Neural progenitor cell (in vitro differentiated cells): Measurements from ENCODE around the gene ZBTB4. TPM values are rescaled to one million over a fixed set of nuclear protein-coding genes. Genes with fewer than 3 reads are reported as not detected.
"Not testable (repeated sequence)": the region's sequence is repeated elsewhere in the genome, so short reads cannot be mapped to it uniquely, and the experiment has no call there.

Experiments
- DNase-seq: peaks from one replicate; pipeline ENCODE4 v3.0.0-alpha.2; 2016; ENCODE audit warnings: low spot score
- H2AFZ ChIP-seq: fragments of 200-600 bp; sonication (generic); replicated peaks from 2 replicates; pipeline ENCODE4 v1.6.1; 2016; ENCODE audit warnings: antibody characterized with exemption
- H3F3A ChIP-seq: fragments of 200-600 bp; sonication (generic); 2 replicates; pipeline ENCODE4 v1.6.1; 2016; ENCODE audit warnings: antibody characterized with exemption, low read depth
- H3K27ac ChIP-seq: fragments of 200-600 bp; sonication (generic); 2 replicates; pipeline ENCODE4 v1.5.1; 2016; ENCODE audit warnings: mild to moderate bottlenecking
- H3K27me3 ChIP-seq: fragments of 200-600 bp; sonication (generic); 2 replicates; pipeline ENCODE4 v1.6.1; 2016; ENCODE audit warnings: mild to moderate bottlenecking, moderate library complexity
- H3K36me3 ChIP-seq: fragments of 200-600 bp; sonication (generic); 2 replicates; pipeline ENCODE4 v1.5.1; 2016
- H3K4me1 ChIP-seq: fragments of 200-600 bp; sonication (generic); 2 replicates; pipeline ENCODE4 v1.6.1; 2016; ENCODE audit warnings: mixed run types
- H3K4me2 ChIP-seq: fragments of 200-600 bp; sonication (generic); 2 replicates; pipeline ENCODE4 v1.6.1; 2016
- H3K4me3 ChIP-seq: fragments of 200-600 bp; sonication (generic); 2 replicates; pipeline ENCODE4 v1.5.1; 2016
- H3K79me2 ChIP-seq: fragments of 200-600 bp; sonication (generic); 2 replicates; pipeline ENCODE4 v1.6.1; 2016; ENCODE audit warnings: low read depth
- H3K9ac ChIP-seq: fragments of 200-600 bp; sonication (generic); 2 replicates; pipeline ENCODE4 v1.6.1; 2016
- H3K9me3 ChIP-seq: fragments of 200-600 bp; sonication (generic); 2 replicates; pipeline ENCODE4 v1.5.1; 2016; ENCODE audit warnings: low read depth
- H4K20me1 ChIP-seq: fragments of 200-600 bp; sonication (generic); 2 replicates; pipeline ENCODE4 v1.6.1; 2016; ENCODE audit warnings: low read depth
- H3K27ac Mint-ChIP-seq: 3 replicates; pipeline ENCODE4 v1.8.0; 2021; ENCODE audit warnings: mixed read lengths
- H3K27me3 Mint-ChIP-seq: 2 replicates; pipeline ENCODE4 v1.8.0; 2022; ENCODE audit warnings: low read depth, mild to moderate bottlenecking, inconsistent platforms, moderate library complexity, mixed read lengths; ENCODE audit not compliant: insufficient read depth
- H3K36me3 Mint-ChIP-seq: 3 replicates; pipeline ENCODE4 v1.8.0; 2021; ENCODE audit warnings: mixed read lengths
- H3K4me1 Mint-ChIP-seq: 3 replicates; pipeline ENCODE4 v1.8.0; 2021; ENCODE audit warnings: mixed read lengths
- H3K4me3 Mint-ChIP-seq: 3 replicates; pipeline ENCODE4 v1.8.0; 2021; ENCODE audit warnings: mild to moderate bottlenecking, moderate library complexity, mixed read lengths
- H3K9me3 Mint-ChIP-seq: 3 replicates; pipeline ENCODE4 v1.8.0; 2020; ENCODE audit warnings: mixed read lengths
- EZH2 ChIP-seq: fragments of 200-600 bp; sonication (generic); IDR thresholded peaks from 2 replicates; pipeline ENCODE4 v1.6.1; 2017; ENCODE audit warnings: antibody characterized with exemption, mild to moderate bottlenecking, moderate library complexity
- EZH2phosphoT487 ChIP-seq: fragments of 200-600 bp; sonication (generic); IDR thresholded peaks from 2 replicates; pipeline ENCODE4 v1.6.1; 2017; ENCODE audit warnings: antibody characterized with exemption
- total RNA-seq: library from RNA; depleted of rRNA; stranded (reverse); fragments of >200 nt; gene quantifications from 2 replicates; pipeline ENCODE4 v1.2.3, GENCODE V29; 2015; ENCODE audit warnings: low replicate concordance
- TF ChIP-seq, protein P1 (sequence below): fragments of 200-600 bp; sonication (generic); IDR thresholded peaks from 2 replicates; pipeline ENCODE4 v1.5.1; 2017; ENCODE audit warnings: antibody characterized with exemption, mild to moderate bottlenecking

ZBTB4 gene
- total RNA-seq, 1 donor from 2014 or later = 5.4 TPM

DNA sequence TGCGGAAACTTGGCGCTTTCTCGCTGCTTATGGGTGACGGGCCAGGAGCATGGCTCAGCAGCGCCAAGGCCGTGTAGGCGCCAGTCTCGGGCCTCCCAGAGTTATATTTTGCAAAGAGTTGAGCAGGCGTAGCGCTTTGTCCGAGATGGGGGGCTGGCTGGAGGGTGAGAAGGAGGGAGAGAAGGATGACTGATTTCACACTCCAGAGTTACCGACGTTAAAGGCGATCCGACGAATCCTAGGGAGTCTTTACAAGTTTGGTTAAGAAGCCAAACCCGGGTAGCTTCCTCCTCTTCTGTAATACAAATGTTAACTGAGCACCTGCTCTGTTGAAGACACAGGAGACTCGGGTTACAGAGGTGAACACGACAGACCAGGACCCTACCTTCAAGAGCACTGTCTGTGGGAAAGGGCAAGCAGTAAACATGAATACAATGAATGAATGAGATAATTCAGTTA lies 5.5 kb upstream of the ZBTB4 start:
- H3K36me3 ChIP-seq = no peaks in the 10 kb centered on the region
- peaks cover 68% of the 10 kb centered on the region for H3K4me1 Mint-ChIP-seq
- H3K9ac ChIP-seq = peak overlapping the region; percentile 8
- peaks cover 28% of the 10 kb centered on the region for H3K4me1 ChIP-seq
- H3F3A ChIP-seq = peaks cover 28% of the 10 kb centered on the region
- no peak overlapping the region for H3K27ac ChIP-seq
- no peaks in the 10 kb centered on the region for H3K9me3 Mint-ChIP-seq
- H3K4me3 Mint-ChIP-seq = peak overlapping the region; percentile 96
- TF ChIP-seq, protein P1, sequence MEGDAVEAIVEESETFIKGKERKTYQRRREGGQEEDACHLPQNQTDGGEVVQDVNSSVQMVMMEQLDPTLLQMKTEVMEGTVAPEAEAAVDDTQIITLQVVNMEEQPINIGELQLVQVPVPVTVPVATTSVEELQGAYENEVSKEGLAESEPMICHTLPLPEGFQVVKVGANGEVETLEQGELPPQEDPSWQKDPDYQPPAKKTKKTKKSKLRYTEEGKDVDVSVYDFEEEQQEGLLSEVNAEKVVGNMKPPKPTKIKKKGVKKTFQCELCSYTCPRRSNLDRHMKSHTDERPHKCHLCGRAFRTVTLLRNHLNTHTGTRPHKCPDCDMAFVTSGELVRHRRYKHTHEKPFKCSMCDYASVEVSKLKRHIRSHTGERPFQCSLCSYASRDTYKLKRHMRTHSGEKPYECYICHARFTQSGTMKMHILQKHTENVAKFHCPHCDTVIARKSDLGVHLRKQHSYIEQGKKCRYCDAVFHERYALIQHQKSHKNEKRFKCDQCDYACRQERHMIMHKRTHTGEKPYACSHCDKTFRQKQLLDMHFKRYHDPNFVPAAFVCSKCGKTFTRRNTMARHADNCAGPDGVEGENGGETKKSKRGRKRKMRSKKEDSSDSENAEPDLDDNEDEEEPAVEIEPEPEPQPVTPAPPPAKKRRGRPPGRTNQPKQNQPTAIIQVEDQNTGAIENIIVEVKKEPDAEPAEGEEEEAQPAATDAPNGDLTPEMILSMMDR = no peak
- TF ChIP-seq EZH2 = no peak
- no peak for TF ChIP-seq EZH2phosphoT487
- peaks cover 22% of the 10 kb centered on the region for H3K36me3 Mint-ChIP-seq
- no peaks in the 10 kb centered on the region for H3K27me3 ChIP-seq
- peak overlapping the region; percentile 60 for H3K4me3 ChIP-seq
- H4K20me1 ChIP-seq = peaks cover 53% of the 10 kb centered on the region
- peaks cover 9% of the 10 kb centered on the region for H3K27me3 Mint-ChIP-seq
- peak overlapping the region; percentile 52 for H3K27ac Mint-ChIP-seq
- H3K9me3 ChIP-seq = no peaks in the 10 kb centered on the region
- DNase-seq = no peak
- H3K79me2 ChIP-seq = peaks cover 61% of the 10 kb centered on the region
- H2AFZ ChIP-seq = no peak overlapping the region
- H3K4me2 ChIP-seq = peak overlapping the region; percentile 99

DNA sequence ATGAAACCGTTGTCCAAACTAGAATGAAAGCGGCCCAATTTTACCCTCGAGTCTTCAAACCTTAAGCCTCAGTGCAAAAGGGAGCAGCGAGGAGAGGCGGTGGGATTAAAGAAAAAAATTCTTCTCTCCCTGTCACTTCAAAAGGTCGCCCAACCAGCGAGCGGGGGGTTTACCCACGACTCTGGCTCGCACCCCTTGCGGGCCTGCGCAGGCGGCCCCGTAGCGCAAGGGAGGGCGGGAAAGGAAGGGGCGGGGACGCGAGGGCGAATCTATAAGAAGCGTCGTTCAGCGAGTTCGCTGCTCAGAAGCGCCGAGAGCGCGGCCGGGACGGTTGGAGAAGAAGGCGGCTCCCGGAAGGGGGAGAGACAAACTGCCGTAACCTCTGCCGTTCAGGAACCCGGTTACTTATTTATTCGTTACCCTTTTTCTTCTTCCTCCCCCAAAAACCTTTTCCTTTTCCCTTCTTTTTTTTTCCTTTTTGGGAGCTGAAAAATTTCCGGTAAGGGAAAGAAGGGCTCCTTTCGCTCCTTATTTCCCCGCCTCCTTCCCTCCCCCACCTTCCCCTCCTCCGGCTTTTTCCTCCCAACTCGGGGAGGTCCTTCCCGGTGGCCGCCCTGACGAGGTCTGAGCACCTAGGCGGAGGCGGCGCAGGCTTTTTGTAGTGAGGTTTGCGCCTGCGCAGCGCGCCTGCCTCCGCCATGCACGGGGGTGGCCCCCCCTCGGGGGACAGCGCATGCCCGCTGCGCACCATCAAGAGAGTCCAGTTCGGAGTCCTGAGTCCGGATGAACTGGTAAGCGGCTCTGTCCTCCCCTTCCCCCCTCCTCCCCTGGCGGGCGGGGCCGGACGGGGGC lies 4.9 kb upstream of the ZBTB4 start, which contains the start of gene POLR2A:
Gene POLR2A (plus strand): TSS at position 300 of the 852 bp plus-strand sequence.
- peaks cover 19% of the 10 kb centered on the region for H3K36me3 Mint-ChIP-seq
- TF ChIP-seq EZH2 = no peak
- TF ChIP-seq, protein P1 = no peak
- no peak for TF ChIP-seq EZH2phosphoT487
- H3K9ac ChIP-seq = peak within 1 kb of the TSS; percentile 76
- H3K4me1 Mint-ChIP-seq = peaks cover 68% of the 10 kb centered on the region
- peak within 1 kb of the TSS; percentile 60 for H3K4me3 ChIP-seq
- no peaks in the 10 kb centered on the region for H3K36me3 ChIP-seq
- peak; percentile 99 for DNase-seq
- no peaks in the 10 kb centered on the region for H3K9me3 Mint-ChIP-seq
- H3K79me2 ChIP-seq = peaks cover 59% of the 10 kb centered on the region
- no peaks in the 10 kb centered on the region for H3K27me3 ChIP-seq
- peak within 1 kb of the TSS; percentile 100 for H3K27ac Mint-ChIP-seq
- peak within 1 kb of the TSS; percentile 96 for H3K4me3 Mint-ChIP-seq
- peak within 1 kb of the TSS; percentile 97 for H3K27ac ChIP-seq
- peaks cover 9% of the 10 kb centered on the region for H3K27me3 Mint-ChIP-seq
- peaks cover 46% of the 10 kb centered on the region for H4K20me1 ChIP-seq
- H3K4me2 ChIP-seq = peak within 1 kb of the TSS; percentile 99
- peaks cover 30% of the 10 kb centered on the region for H3F3A ChIP-seq
- H3K4me1 ChIP-seq = peaks cover 30% of the 10 kb centered on the region
- H3K9me3 ChIP-seq = no peaks in the 10 kb centered on the region
- peak within 1 kb of the TSS; percentile 88 for H2AFZ ChIP-seq

GRCh38 chr17:7483255-7484066 lies 4.0 kb upstream of the ZBTB4 start:
- peaks cover 36% of the 10 kb centered on the region for H3F3A ChIP-seq
- H3K9me3 ChIP-seq = no peaks in the 10 kb centered on the region
- Mint-ChIP-seq H3K27me3 (peaks cover 9% of the 10 kb centered on the region), H3K4me3 (peak overlapping the region; percentile 96), H3K4me1 (peaks cover 65% of the 10 kb centered on the region), H3K36me3 (peaks cover 14% of the 10 kb centered on the region), H3K9me3 (no peaks in the 10 kb centered on the region), H3K27ac (peak overlapping the region; percentile 100)
- H3K9ac ChIP-seq = peak overlapping the region; percentile 76
- peak overlapping the region; percentile 97 for H3K27ac ChIP-seq
- H2AFZ ChIP-seq = peak overlapping the region; percentile 88
- H3K4me2 ChIP-seq = peak overlapping the region; percentile 99
- H3K36me3 ChIP-seq = no peaks in the 10 kb centered on the region
- peak; percentile 94 for DNase-seq
- peaks cover 32% of the 10 kb centered on the region for H3K4me1 ChIP-seq
- no peak for TF ChIP-seq EZH2
- TF ChIP-seq, protein P1 = no peak
- TF ChIP-seq EZH2phosphoT487 = no peak
- H3K27me3 ChIP-seq = no peaks in the 10 kb centered on the region
- peaks cover 39% of the 10 kb centered on the region for H4K20me1 ChIP-seq
- peak overlapping the region; percentile 60 for H3K4me3 ChIP-seq
- H3K79me2 ChIP-seq = peaks cover 59% of the 10 kb centered on the region

GRCh38 chr17:7482742-7483088 lies 3.3 kb upstream of the ZBTB4 start:
- H3K9me3 ChIP-seq, H2AFZ ChIP-seq, H3K9ac ChIP-seq, H3K27me3 ChIP-seq, H3K27ac ChIP-seq, H3K36me3 ChIP-seq, H3K9me3 Mint-ChIP-seq, DNase-seq, H3K4me3 ChIP-seq: not testable (repeated sequence)
- Mint-ChIP-seq H3K27me3 (peaks cover 10% of the 10 kb centered on the region), H3K36me3 (peaks cover 13% of the 10 kb centered on the region), H3K4me3 (peak overlapping the region; percentile 96), H3K27ac (peak overlapping the region; percentile 100), H3K4me1 (peaks cover 70% of the 10 kb centered on the region)
- peaks cover 37% of the 10 kb centered on the region for H4K20me1 ChIP-seq
- peaks cover 43% of the 10 kb centered on the region for H3F3A ChIP-seq
- H3K4me1 ChIP-seq = peaks cover 35% of the 10 kb centered on the region
- peak overlapping the region; percentile 99 for H3K4me2 ChIP-seq
- H3K79me2 ChIP-seq = peaks cover 59% of the 10 kb centered on the region
